GM18526 (cell line): ENCODE results near the gene SMYD3.

Experiments used
- POLR2A ChIP-seq: IDR thresholded peaks from 3 replicates; pipeline ENCODE4 v1.6.1; 2011; ENCODE audit not compliant: insufficient read length; ENCODE audit errors: extremely low read depth

SMYD3 gene

GRCh38 chr1:245958016-245958415 is 549.1 kb downstream of the SMYD3 start:
- TF ChIP-seq POLR2A: no peak

- no peak for TF ChIP-seq POLR2A
These were observed 549.7 kb downstream of the SMYD3 start for GRCh38 chr1:245957427-245957826.

GRCh38 chr1:245956225-245956624 is 550.9 kb downstream of the SMYD3 start:
- TF ChIP-seq POLR2A: no peak

- no peak for TF ChIP-seq POLR2A
These were observed 553.0 kb downstream of the SMYD3 start for GRCh38 chr1:245953876-245954660.

GRCh38 chr1:245952383-245953026 is 554.6 kb downstream of the SMYD3 start:
- no peak for TF ChIP-seq POLR2A

GRCh38 chr1:245948786-245949185 is 558.3 kb downstream of the SMYD3 start:
- no peak for TF ChIP-seq POLR2A

GRCh38 chr1:245946905-245947304 is 560.2 kb downstream of the SMYD3 start:
- TF ChIP-seq POLR2A: no peak

GRCh38 chr1:245942856-245943255 is 564.2 kb downstream of the SMYD3 start:
- no peak for TF ChIP-seq POLR2A

- TF ChIP-seq POLR2A: no peak
These were observed 567.2 kb downstream of the SMYD3 start for GRCh38 chr1:245939756-245940345.

- TF ChIP-seq POLR2A: no peak
These were observed 569.0 kb downstream of the SMYD3 start for GRCh38 chr1:245938046-245938435.

GRCh38 chr1:245937316-245938045 is 569.6 kb downstream of the SMYD3 start:
- no peak for TF ChIP-seq POLR2A

- no peak for TF ChIP-seq POLR2A
These were observed 572.7 kb downstream of the SMYD3 start for GRCh38 chr1:245934409-245934808.

- TF ChIP-seq POLR2A: no peak
These were observed 573.5 kb downstream of the SMYD3 start for GRCh38 chr1:245933431-245934045.

GRCh38 chr1:245932302-245932972 is 574.6 kb downstream of the SMYD3 start:
- no peak for TF ChIP-seq POLR2A

GRCh38 chr1:245931450-245931849 is 575.6 kb downstream of the SMYD3 start:
- no peak for TF ChIP-seq POLR2A
